GM20000 (cell line): ENCODE results near the gene POLD3.

Experiments used
- DNase-seq: peaks from one replicate; pipeline ENCODE4 v3.0.0; 2012; ENCODE audit warnings: low spot score
- CTCF ChIP-seq: IDR thresholded peaks from 2 replicates; pipeline ENCODE4 v1.5.1; 2012; ENCODE audit warnings: mild to moderate bottlenecking, control low read depth; ENCODE audit errors: extremely low read depth, missing control alignments

POLD3 gene

GRCh38 chr11:74559110-74559933, 33.1 kb upstream of the POLD3 start:
- TF ChIP-seq CTCF, result no peak
- no peak for DNase-seq

GRCh38 chr11:74559934-74560309, 32.5 kb upstream of the POLD3 start:
- no peak for TF ChIP-seq CTCF
- no peak for DNase-seq

GRCh38 chr11:74566146-74566960, 26.0 kb upstream of the POLD3 start:
- DNase-seq, result no peak
- no peak for TF ChIP-seq CTCF

GRCh38 chr11:74568028-74568427, 24.4 kb upstream of the POLD3 start:
- no peak for TF ChIP-seq CTCF
- no peak for DNase-seq

- TF ChIP-seq CTCF, result peak; percentile 45
- peak; percentile 67 for DNase-seq
Observed at GRCh38 chr11:74570266-74571061, 21.9 kb upstream of the POLD3 start.

GRCh38 chr11:74571062-74571399, 21.4 kb upstream of the POLD3 start:
- no peak for DNase-seq
- TF ChIP-seq CTCF, result no peak
